Fibroblast of lung (primary cell): ENCODE results near the gene ABCA9. TPM values are rescaled to one million over a fixed set of nuclear protein-coding genes. Genes with fewer than 3 reads are reported as not detected.
"Not testable (repeated sequence)": the region's sequence is repeated elsewhere in the genome, so short reads cannot be mapped to it uniquely, and the experiment has no call there.

ENCODE experiments used
- DNase-seq, 2 donors: peaks; one replicate each; pipeline versions ENCODE4 v3.0.0 to v3.0.0-alpha.2; 2010; ENCODE audit warnings: low read depth in 2 of 2
- H2AFZ ChIP-seq: 2 replicates; pipeline ENCODE4 v1.5.1; 2012; ENCODE audit warnings: low read length, control low read depth, inconsistent platforms
- H3K27ac ChIP-seq: 2 replicates; pipeline ENCODE4 v1.5.1; 2011; ENCODE audit warnings: low read length, control low read depth; ENCODE audit not compliant: insufficient read depth
- H3K27me3 ChIP-seq: 2 replicates; pipeline ENCODE4 v1.5.1; 2011; ENCODE audit warnings: mild to moderate bottlenecking, low read length; ENCODE audit not compliant: control insufficient read depth, insufficient read depth
- H3K36me3 ChIP-seq: 2 replicates; pipeline ENCODE4 v1.5.1; 2011; ENCODE audit warnings: low read length; ENCODE audit not compliant: control insufficient read depth, insufficient read depth
- H3K4me1 ChIP-seq: 2 replicates; pipeline ENCODE4 v1.5.1; 2011; ENCODE audit warnings: low read length; ENCODE audit not compliant: control insufficient read depth, insufficient read depth; ENCODE audit errors: extremely low read depth
- H3K4me2 ChIP-seq: 2 replicates; pipeline ENCODE4 v1.5.1; 2011; ENCODE audit warnings: low read length, control low read depth; ENCODE audit not compliant: insufficient read depth; ENCODE audit errors: extremely low read depth
- H3K4me3 ChIP-seq, 4 experiments: fragments of 200-600 bp in 1 of 4; sonication (generic) in 1 of 4; replicated peaks in 1 of 4; 2 replicates each; pipeline ENCODE4 v1.5.1; 2011 to 2016; ENCODE audit warnings: low read length in 4 of 4, low read depth in 3 of 4, mild to moderate bottlenecking in 3 of 4, control low read depth in 2 of 4, inconsistent platforms in 1 of 4, mixed read lengths in 1 of 4; ENCODE audit not compliant: insufficient read depth in 1 of 4; ENCODE audit errors: control extremely low read depth in 1 of 4
- H3K79me2 ChIP-seq: 2 replicates; pipeline ENCODE4 v1.5.1; 2012; ENCODE audit warnings: mild to moderate bottlenecking, low read length, inconsistent platforms; ENCODE audit not compliant: control insufficient read depth, insufficient read depth
- H3K9ac ChIP-seq: 2 replicates; pipeline ENCODE4 v1.5.1; 2011; ENCODE audit warnings: mild to moderate bottlenecking, low read length, control low read depth; ENCODE audit not compliant: insufficient read depth
- H3K9me3 ChIP-seq: 2 replicates; pipeline ENCODE4 v1.5.1; 2012; ENCODE audit warnings: low read depth, low read length; ENCODE audit not compliant: control insufficient read depth, insufficient read depth
- H4K20me1 ChIP-seq: 2 replicates; pipeline ENCODE4 v1.5.1; 2011; ENCODE audit warnings: low read length; ENCODE audit not compliant: control insufficient read depth, insufficient read depth; ENCODE audit errors: extremely low read depth
- EZH2 ChIP-seq: IDR thresholded peaks from 2 replicates; pipeline ENCODE4 v1.5.1; 2012; ENCODE audit warnings: low read length, control low read depth, mild to moderate bottlenecking; ENCODE audit errors: missing control alignments
- polyA plus RNA-seq, 2 donors: library from polyadenylated mRNA; depleted of rRNA in 1 of 2; stranded (reverse) in 1 of 2; unstranded in 1 of 2; fragments of >200 nt; gene quantifications; 2 replicates each; pipeline ENCODE4 v1.2.1, GENCODE V29; 2011 to 2012; ENCODE audit warnings: missing spikeins in 1 of 2
- total RNA-seq: library from RNA; depleted of rRNA; stranded (reverse); fragments of >200 nt; gene quantifications from 2 replicates; pipeline ENCODE4 v1.2.1, GENCODE V29; 2014
- TF ChIP-seq, protein P1 (sequence below), 2 donors: IDR thresholded peaks in 1 of 2; conservative IDR thresholded peaks in 1 of 2; 1 replicate in 1 of 2; 2 replicates in 1 of 2; pipeline ENCODE4 v1.5.1; 2011 to 2012; ENCODE audit warnings: low read length in 2 of 2, control low read depth in 1 of 2, inconsistent platforms in 1 of 2, low read depth in 1 of 2, mild to moderate bottlenecking in 1 of 2

The ABCA9 gene
- total and polyA plus RNA-seq, 2 donors (not counting 1 experiment from before 2014, with no cell fraction given) = 1.6 to 3.1 TPM

- Histone ChIP-seq H3K79me2 (no peaks in the 10 kb centered on the region), H3K4me3 (no peak overlapping the region), H3K27me3 (no peaks in the 10 kb centered on the region), H3K4me2 (no peak overlapping the region), H3K36me3 (no peaks in the 10 kb centered on the region), H3K9me3 (no peaks in the 10 kb centered on the region), H3K27ac (no peak overlapping the region), H3K4me1 (no peaks in the 10 kb centered on the region), H2AFZ (no peak overlapping the region), H3K9ac (no peak overlapping the region), H4K20me1 (no peaks in the 10 kb centered on the region)
- DNase-seq = no peak
- no peak for TF ChIP-seq EZH2
- TF ChIP-seq, protein P1, sequence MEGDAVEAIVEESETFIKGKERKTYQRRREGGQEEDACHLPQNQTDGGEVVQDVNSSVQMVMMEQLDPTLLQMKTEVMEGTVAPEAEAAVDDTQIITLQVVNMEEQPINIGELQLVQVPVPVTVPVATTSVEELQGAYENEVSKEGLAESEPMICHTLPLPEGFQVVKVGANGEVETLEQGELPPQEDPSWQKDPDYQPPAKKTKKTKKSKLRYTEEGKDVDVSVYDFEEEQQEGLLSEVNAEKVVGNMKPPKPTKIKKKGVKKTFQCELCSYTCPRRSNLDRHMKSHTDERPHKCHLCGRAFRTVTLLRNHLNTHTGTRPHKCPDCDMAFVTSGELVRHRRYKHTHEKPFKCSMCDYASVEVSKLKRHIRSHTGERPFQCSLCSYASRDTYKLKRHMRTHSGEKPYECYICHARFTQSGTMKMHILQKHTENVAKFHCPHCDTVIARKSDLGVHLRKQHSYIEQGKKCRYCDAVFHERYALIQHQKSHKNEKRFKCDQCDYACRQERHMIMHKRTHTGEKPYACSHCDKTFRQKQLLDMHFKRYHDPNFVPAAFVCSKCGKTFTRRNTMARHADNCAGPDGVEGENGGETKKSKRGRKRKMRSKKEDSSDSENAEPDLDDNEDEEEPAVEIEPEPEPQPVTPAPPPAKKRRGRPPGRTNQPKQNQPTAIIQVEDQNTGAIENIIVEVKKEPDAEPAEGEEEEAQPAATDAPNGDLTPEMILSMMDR (conservative IDR thresholded peaks at IDR 0.05 in 1 of 2, IDR thresholded peaks at IDR 0.05 in 1 of 2; ENCODE audit: low read depth in 1 of 2, low read length in 2 of 2) = no peak
Measured at GRCh38 chr17:68963958-68964357, 96.8 kb downstream of the ABCA9 start.

GRCh38 chr17:68961214-68961882 is 99.4 kb downstream of the ABCA9 start:
- no peak for DNase-seq
- TF ChIP-seq, protein P1 (conservative IDR thresholded peaks at IDR 0.05 in 1 of 2, IDR thresholded peaks at IDR 0.05 in 1 of 2; ENCODE audit: low read depth in 1 of 2, low read length in 2 of 2) = no peak
- no peak for TF ChIP-seq EZH2
- Histone ChIP-seq H3K27ac (no peak overlapping the region), H3K36me3 (no peaks in the 10 kb centered on the region), H3K4me2 (no peak overlapping the region), H3K4me3 (no peak overlapping the region), H4K20me1 (no peaks in the 10 kb centered on the region), H3K4me1 (no peaks in the 10 kb centered on the region), H3K9ac (no peak overlapping the region), H3K79me2 (no peaks in the 10 kb centered on the region), H3K27me3 (no peaks in the 10 kb centered on the region), H3K9me3 (no peaks in the 10 kb centered on the region), H2AFZ (no peak overlapping the region)

DNA sequence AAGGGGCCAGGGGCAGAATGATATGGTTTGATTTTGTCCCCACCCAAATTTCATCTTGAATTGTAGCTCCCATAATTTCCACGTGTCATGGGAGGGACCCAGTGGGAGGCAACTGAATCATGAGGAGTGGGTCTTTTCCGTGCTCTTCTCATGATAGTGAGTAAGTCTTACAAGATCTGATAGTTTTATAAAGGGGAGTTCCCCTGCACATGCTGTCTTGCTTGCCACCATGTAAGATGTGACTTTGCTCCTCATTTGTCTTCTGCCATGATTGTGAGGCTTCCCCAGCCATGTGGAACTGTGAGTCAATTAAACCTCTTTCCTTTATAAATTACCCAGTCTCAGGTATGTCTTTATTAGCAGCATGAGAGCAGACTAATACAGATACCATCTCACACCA is 101.6 kb downstream of the ABCA9 start:
- not testable (repeated sequence) for H3K36me3 ChIP-seq, H3K27me3 ChIP-seq, H3K9me3 ChIP-seq, H3K9ac ChIP-seq, H3K4me2 ChIP-seq, H2AFZ ChIP-seq, H3K4me1 ChIP-seq, H4K20me1 ChIP-seq, H3K79me2 ChIP-seq, H3K27ac ChIP-seq, DNase-seq, H3K4me3 ChIP-seq
